Measurements from ENCODE around the gene TRIM54.

DNA sequence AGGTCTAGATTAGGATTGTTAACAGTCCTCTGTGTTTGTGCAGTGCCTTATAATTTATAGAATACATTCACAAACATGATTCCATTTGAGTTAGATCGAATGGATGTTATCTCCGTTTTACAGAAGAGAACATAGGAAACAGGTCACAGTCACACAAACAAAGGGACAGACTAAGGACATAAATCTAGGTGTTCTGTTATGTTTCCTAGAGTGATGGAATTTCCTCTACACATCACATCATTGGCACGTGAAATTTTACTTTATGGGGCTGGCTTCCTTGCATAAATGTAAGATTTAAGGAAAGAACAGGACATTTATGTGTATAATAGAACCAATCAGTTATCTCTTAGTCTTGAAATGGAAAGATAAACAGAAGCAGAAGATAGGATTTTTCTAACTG lies 6.4 kb downstream of the TRIM54 start:
- TF ChIP-seq, protein P1, sequence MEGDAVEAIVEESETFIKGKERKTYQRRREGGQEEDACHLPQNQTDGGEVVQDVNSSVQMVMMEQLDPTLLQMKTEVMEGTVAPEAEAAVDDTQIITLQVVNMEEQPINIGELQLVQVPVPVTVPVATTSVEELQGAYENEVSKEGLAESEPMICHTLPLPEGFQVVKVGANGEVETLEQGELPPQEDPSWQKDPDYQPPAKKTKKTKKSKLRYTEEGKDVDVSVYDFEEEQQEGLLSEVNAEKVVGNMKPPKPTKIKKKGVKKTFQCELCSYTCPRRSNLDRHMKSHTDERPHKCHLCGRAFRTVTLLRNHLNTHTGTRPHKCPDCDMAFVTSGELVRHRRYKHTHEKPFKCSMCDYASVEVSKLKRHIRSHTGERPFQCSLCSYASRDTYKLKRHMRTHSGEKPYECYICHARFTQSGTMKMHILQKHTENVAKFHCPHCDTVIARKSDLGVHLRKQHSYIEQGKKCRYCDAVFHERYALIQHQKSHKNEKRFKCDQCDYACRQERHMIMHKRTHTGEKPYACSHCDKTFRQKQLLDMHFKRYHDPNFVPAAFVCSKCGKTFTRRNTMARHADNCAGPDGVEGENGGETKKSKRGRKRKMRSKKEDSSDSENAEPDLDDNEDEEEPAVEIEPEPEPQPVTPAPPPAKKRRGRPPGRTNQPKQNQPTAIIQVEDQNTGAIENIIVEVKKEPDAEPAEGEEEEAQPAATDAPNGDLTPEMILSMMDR (IDR thresholded peaks at IDR 0.05 in 4 of 5, conservative IDR thresholded peaks at IDR 0.05 in 1 of 5): no peak
- TF ChIP-seq POLR2A (IDR thresholded peaks at IDR 0.05): no peak
